Measurements from ENCODE around the gene ZC2HC1B. TPM values are rescaled to one million over a fixed set of nuclear protein-coding genes. Genes with fewer than 3 reads are reported as not detected.

The ZC2HC1B gene
- polyA plus RNA-seq, 3 donors = not detected

DNA sequence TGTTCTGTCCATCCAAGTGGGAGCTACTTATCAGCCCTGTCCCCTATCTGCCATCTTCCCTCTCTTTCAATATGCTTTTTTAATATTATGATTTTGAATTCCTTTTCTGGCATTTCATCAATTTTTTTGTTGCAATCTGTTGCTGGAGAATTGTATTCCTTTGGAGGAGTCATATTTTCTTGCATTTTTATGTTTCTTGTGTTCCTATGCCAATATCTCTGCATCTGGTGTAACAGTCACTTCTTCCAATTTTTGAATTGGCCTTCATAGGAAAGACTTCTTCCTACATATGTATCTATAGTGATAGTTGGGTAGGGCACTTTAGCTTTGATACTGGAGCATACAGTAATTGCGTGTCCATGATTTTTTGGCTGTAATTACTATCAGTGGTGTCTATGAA, 70.1 kb downstream of the ZC2HC1B start:
- Histone ChIP-seq H4K20me1 (ENCODE audit: insufficient read depth, low read length) (no peaks in the 10 kb centered on the region), H3K79me2 (ENCODE audit: insufficient read depth, low read length) (no peaks in the 10 kb centered on the region), H3K4me1 (ENCODE audit: control insufficient read depth in 1 of 2, insufficient read depth in 2 of 2, low read length in 2 of 2) (peaks cover 23 to 24% of the 10 kb centered on the region in 2 donors), H3K4me2 (replicated peaks; ENCODE audit: extremely low read depth, low read length, poor library complexity, severe bottlenecking) (no peak overlapping the region), H2AFZ (ENCODE audit: insufficient read depth, low read depth, low read length, poor library complexity, severe bottlenecking) (no peak overlapping the region), H3K9me3 (replicated peaks in 1 of 2; ENCODE audit: control insufficient read depth in 1 of 2, insufficient read depth in 1 of 2, low read length in 2 of 2) (peaks cover 4 to 6% of the 10 kb centered on the region in 2 donors), H3K36me3 (replicated peaks in 1 of 2; ENCODE audit: control insufficient read depth in 1 of 2, insufficient read depth in 2 of 2, low read length in 2 of 2) (no peaks in the 10 kb centered on the region), H3K4me3 (replicated peaks in 1 of 3; ENCODE audit: low read depth in 2 of 3, low read length in 3 of 3) (no peak overlapping the region), H3K27me3 (ENCODE audit: control insufficient read depth in 2 of 2, insufficient read depth in 2 of 2, low read length in 2 of 2) (no peaks in the 10 kb centered on the region), H3K27ac (ENCODE audit: low read depth in 1 of 2, low read length in 2 of 2) (no peak overlapping the region), H3K9ac (ENCODE audit: insufficient read depth, low read length, poor library complexity, severe bottlenecking) (no peak overlapping the region)
- TF ChIP-seq CTCF (IDR thresholded peaks at IDR 0.05) = no peak
- 80% methylated on average over 1 of the region's 1 CpG for WGBS (ENCODE audit: insufficient coverage)
- Mint-ChIP-seq H3K9me3 (peaks cover 15 to 34% (median 23%) of the 10 kb centered on the region in 7 donors), H3K27me3 (ENCODE audit: low read depth in 3 of 3) (peaks cover 0 to 2% (median 0%) of the 10 kb centered on the region in 3 donors), H3K27ac (no peak overlapping the region), H3K4me1 (peaks cover 24% of the 10 kb centered on the region), H3K36me3 (peaks cover 0 to 2% of the 10 kb centered on the region in 2 donors), H3K4me3 (no peak overlapping the region)
- no peak for DNase-seq
- intact Hi-C loops (cut with micrococcal nuclease) = no loop called here

DNA sequence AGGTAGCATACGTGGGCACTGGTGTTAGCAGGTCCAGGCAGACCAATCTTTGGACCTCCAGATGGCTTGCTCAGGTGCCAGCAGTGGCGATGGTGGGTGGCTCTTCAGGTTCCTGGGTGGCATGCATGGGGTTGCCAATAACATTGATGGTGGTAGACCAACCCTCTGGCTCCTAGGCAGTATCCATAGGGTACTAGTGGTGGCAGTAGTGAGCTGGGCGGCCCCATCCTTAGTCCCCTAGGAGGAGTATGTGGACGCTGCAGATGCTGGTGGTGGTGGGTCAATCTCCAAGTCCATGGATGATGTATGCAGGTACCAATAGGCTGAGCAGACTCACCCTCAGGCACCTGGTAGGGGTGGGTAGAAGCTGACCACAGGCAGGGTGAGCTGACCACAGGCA, 70.6 kb downstream of the ZC2HC1B start:
- Histone ChIP-seq H2AFZ (ENCODE audit: insufficient read depth, low read depth, low read length, poor library complexity, severe bottlenecking) (no peak overlapping the region), H3K4me3 (replicated peaks in 1 of 3; ENCODE audit: low read depth in 2 of 3, low read length in 3 of 3) (no peak overlapping the region), H3K4me2 (replicated peaks; ENCODE audit: extremely low read depth, low read length, poor library complexity, severe bottlenecking) (no peak overlapping the region), H3K9ac (ENCODE audit: insufficient read depth, low read length, poor library complexity, severe bottlenecking) (no peak overlapping the region), H3K9me3 (replicated peaks in 1 of 2; ENCODE audit: control insufficient read depth in 1 of 2, insufficient read depth in 1 of 2, low read length in 2 of 2) (peaks cover 4 to 6% of the 10 kb centered on the region in 2 donors), H4K20me1 (ENCODE audit: insufficient read depth, low read length) (no peaks in the 10 kb centered on the region), H3K27me3 (ENCODE audit: control insufficient read depth in 2 of 2, insufficient read depth in 2 of 2, low read length in 2 of 2) (no peaks in the 10 kb centered on the region), H3K36me3 (replicated peaks in 1 of 2; ENCODE audit: control insufficient read depth in 1 of 2, insufficient read depth in 2 of 2, low read length in 2 of 2) (no peaks in the 10 kb centered on the region), H3K4me1 (ENCODE audit: control insufficient read depth in 1 of 2, insufficient read depth in 2 of 2, low read length in 2 of 2) (peaks cover 28 to 29% of the 10 kb centered on the region in 2 donors), H3K27ac (ENCODE audit: low read depth in 1 of 2, low read length in 2 of 2) (no peak overlapping the region), H3K79me2 (ENCODE audit: insufficient read depth, low read length) (no peaks in the 10 kb centered on the region)
- intact Hi-C loops (cut with micrococcal nuclease) = loop anchor here in 1 of 2 donors (5.0 kb wide), 1 partner anchor 358 kb away; no protein-coding TSS in a partner anchor
- Mint-ChIP-seq H3K4me1 (peaks cover 29% of the 10 kb centered on the region), H3K27ac (no peak overlapping the region), H3K27me3 (ENCODE audit: low read depth in 3 of 3) (peaks cover 0 to 2% (median 0%) of the 10 kb centered on the region in 3 donors), H3K4me3 (no peak overlapping the region), H3K9me3 (peaks cover 15 to 31% (median 22%) of the 10 kb centered on the region in 7 donors), H3K36me3 (peaks cover 0 to 2% of the 10 kb centered on the region in 2 donors)
- no peak for TF ChIP-seq CTCF (IDR thresholded peaks at IDR 0.05)
- DNase-seq = no peak
- WGBS (ENCODE audit: insufficient coverage) = 93% methylated on average over 4 of the region's 4 CpGs

Data from CD14-positive monocyte (primary cell).